ENCODE measurements around the gene SOWAHB.
"Not testable (repeated sequence)": the region's sequence is repeated elsewhere in the genome, so short reads cannot be mapped to it uniquely, and the experiment has no call there.

The SOWAHB gene

DNA sequence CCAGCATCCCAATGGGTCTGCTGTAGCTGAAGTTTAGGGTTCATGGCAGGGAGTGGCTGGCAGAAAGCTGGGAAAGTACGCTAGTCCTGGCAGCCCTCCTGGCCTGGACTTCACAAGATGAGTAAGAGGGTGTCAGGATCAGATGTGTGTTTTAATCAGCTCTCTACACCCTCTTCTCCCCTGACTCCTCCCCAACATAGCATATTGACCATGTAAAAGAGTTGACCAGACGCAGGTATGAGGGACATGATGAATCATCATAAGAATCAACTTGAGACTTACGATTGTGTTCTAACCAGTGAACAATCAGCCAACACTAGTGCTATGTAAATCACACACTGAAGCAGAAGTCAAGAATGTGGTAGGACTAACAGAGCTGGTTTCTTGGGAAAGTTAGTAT lies 5.3 kb downstream of the SOWAHB start:
- H3K9me3 ChIP-seq (ENCODE audit: control insufficient read depth, insufficient read depth, low read length): no peaks in the 10 kb centered on the region
- H3K4me1 ChIP-seq (ENCODE audit: control insufficient read depth, insufficient read depth, low read length): no peaks in the 10 kb centered on the region
- no peak overlapping the region for H3K9ac ChIP-seq (ENCODE audit: low read depth, low read length)
- H3K27me3 ChIP-seq (ENCODE audit: control insufficient read depth, insufficient read depth, low read length): peaks cover 43% of the 10 kb centered on the region
- no peak overlapping the region for H3K4me3 ChIP-seq (ENCODE audit: low read depth, low read length)
- no peaks in the 10 kb centered on the region for H3K36me3 ChIP-seq (ENCODE audit: control insufficient read depth, insufficient read depth, low read length)

DNA sequence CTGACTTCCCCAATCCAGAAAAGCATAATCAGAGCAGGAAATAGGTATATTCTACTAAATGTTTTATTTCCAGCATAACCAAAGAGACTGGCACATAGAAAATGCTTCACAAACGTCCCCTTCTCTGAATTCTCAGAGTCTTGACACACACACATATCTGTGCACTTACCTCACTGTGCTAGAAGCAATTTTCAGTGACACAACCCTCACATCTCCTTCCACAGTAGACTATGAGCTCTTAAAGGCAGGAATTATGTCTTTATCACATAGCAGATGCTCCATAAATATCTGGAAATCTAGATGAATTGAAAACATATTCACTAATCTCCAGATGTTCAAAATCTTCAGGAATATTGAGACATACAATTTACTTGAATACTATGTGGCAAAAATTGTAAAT lies 5.9 kb downstream of the SOWAHB start:
- H3K4me1 ChIP-seq (ENCODE audit: control insufficient read depth, insufficient read depth, low read length): no peaks in the 10 kb centered on the region
- no peak overlapping the region for H3K9ac ChIP-seq (ENCODE audit: low read depth, low read length)
- no peaks in the 10 kb centered on the region for H3K9me3 ChIP-seq (ENCODE audit: control insufficient read depth, insufficient read depth, low read length)
- peaks cover 39% of the 10 kb centered on the region for H3K27me3 ChIP-seq (ENCODE audit: control insufficient read depth, insufficient read depth, low read length)
- no peak overlapping the region for H3K4me3 ChIP-seq (ENCODE audit: low read depth, low read length)
- H3K36me3 ChIP-seq (ENCODE audit: control insufficient read depth, insufficient read depth, low read length): no peaks in the 10 kb centered on the region

DNA sequence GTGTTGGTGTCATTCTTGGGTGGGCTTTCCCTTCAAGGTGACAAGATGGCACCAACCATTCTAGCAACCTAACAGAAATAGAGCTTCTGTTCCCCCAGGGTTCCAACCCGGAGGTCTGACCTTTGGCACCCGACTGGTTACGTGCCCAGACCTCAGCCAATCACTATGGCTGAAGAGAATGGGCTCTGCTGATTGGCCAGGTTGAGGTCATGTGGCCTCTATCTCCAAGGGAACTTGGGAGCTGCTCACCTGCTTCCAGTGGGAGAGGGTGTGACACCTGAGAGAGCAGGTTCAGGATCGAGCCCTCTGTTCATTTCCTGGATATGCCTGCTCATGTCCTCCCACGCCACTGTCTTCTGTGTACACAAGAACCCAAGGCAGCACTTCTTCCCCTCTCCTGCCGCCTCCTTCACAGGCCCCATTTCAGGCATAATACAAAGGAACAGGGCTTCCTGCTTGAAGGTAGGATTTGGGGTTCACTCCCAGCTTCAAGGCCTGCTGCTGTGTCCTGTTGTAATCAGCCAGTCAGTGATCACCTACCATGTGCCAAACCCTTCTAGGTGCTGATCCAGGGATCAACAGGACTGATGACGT lies 11.0 kb downstream of the SOWAHB start:
- no peak overlapping the region for H3K4me3 ChIP-seq (ENCODE audit: low read depth, low read length)
- no peaks in the 10 kb centered on the region for H3K9me3 ChIP-seq (ENCODE audit: control insufficient read depth, insufficient read depth, low read length)
- H3K9ac ChIP-seq (ENCODE audit: low read depth, low read length): no peak overlapping the region
- no peaks in the 10 kb centered on the region for H3K4me1 ChIP-seq (ENCODE audit: control insufficient read depth, insufficient read depth, low read length)
- no peaks in the 10 kb centered on the region for H3K36me3 ChIP-seq (ENCODE audit: control insufficient read depth, insufficient read depth, low read length)
- peaks cover 4% of the 10 kb centered on the region for H3K27me3 ChIP-seq (ENCODE audit: control insufficient read depth, insufficient read depth, low read length)

DNA sequence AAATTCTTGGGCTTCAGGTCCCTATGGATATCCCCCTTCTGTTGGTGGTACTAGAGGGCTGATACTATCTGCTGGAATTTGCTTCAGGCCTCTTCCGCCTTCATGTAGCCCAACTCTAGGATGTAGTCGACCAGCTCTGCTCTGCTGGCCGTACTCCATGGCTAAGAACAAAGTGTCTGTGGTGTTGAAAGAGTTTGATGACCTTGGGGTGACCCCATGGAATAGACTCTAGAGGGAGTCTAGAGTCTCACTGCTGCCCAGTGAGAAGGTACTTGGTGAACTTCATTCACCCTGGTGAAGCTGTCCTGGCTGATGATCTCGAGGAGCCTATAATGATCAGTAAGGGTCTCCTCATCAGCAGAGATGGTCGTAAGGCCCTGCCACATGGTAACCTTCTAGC lies 11.7 kb downstream of the SOWAHB start:
- no peaks in the 10 kb centered on the region for H3K4me1 ChIP-seq (ENCODE audit: control insufficient read depth, insufficient read depth, low read length)
- H3K9ac ChIP-seq (ENCODE audit: low read depth, low read length): no peak overlapping the region
- H3K4me3 ChIP-seq (ENCODE audit: low read depth, low read length): no peak overlapping the region
- no peaks in the 10 kb centered on the region for H3K9me3 ChIP-seq (ENCODE audit: control insufficient read depth, insufficient read depth, low read length)
- peaks cover 3% of the 10 kb centered on the region for H3K27me3 ChIP-seq (ENCODE audit: control insufficient read depth, insufficient read depth, low read length)
- no peaks in the 10 kb centered on the region for H3K36me3 ChIP-seq (ENCODE audit: control insufficient read depth, insufficient read depth, low read length)

DNA sequence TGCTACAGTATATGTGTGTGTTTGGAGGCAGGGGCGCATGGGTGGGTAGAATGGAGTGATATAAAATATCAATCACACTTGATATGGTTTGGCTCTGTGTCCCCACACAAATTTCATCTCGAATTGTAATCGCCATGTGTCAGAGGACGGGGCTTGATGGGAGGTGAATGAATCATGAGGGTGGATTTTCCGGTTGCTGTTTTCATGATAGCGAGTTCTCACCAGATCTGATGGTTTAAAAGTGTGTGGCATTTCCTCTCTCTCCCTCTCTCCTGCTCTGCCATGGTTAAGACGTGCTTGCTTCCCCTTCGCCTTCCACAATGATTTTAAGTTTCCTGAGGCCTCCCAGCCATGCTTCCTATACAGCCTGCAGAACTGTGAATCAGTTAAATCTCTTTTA lies 14.8 kb downstream of the SOWAHB start:
- H3K9ac ChIP-seq (ENCODE audit: low read depth, low read length): no peak overlapping the region
- no peak overlapping the region for H3K4me3 ChIP-seq (ENCODE audit: low read depth, low read length)
- no peaks in the 10 kb centered on the region for H3K4me1 ChIP-seq (ENCODE audit: control insufficient read depth, insufficient read depth, low read length)
- no peaks in the 10 kb centered on the region for H3K27me3 ChIP-seq (ENCODE audit: control insufficient read depth, insufficient read depth, low read length)
- H3K9me3 ChIP-seq (ENCODE audit: control insufficient read depth, insufficient read depth, low read length): no peaks in the 10 kb centered on the region
- H3K36me3 ChIP-seq (ENCODE audit: control insufficient read depth, insufficient read depth, low read length): no peaks in the 10 kb centered on the region

DNA sequence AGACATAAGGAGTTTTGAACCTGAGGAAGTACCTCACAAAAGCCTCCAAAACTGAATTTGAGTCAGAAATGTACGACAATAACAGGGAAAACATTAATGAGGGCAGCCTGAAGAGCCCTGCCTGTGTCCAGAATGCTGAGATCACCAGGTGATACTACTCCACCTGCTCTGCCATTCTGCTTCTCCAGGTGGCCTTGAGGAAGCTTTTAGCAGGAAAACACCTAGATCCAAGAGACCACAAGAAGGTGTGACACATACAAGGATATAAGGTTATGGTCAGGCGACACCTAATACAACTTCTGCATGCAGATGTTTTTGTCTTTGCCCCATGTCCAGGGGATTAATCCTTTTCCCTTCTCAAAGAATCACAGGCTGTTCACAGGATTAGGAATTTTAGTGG lies 15.3 kb downstream of the SOWAHB start:
- H3K4me3 ChIP-seq (ENCODE audit: low read depth, low read length): no peak overlapping the region
- no peaks in the 10 kb centered on the region for H3K4me1 ChIP-seq (ENCODE audit: control insufficient read depth, insufficient read depth, low read length)
- H3K9ac ChIP-seq (ENCODE audit: low read depth, low read length): no peak overlapping the region
- no peaks in the 10 kb centered on the region for H3K27me3 ChIP-seq (ENCODE audit: control insufficient read depth, insufficient read depth, low read length)
- H3K36me3 ChIP-seq (ENCODE audit: control insufficient read depth, insufficient read depth, low read length): no peaks in the 10 kb centered on the region
- no peaks in the 10 kb centered on the region for H3K9me3 ChIP-seq (ENCODE audit: control insufficient read depth, insufficient read depth, low read length)

DNA sequence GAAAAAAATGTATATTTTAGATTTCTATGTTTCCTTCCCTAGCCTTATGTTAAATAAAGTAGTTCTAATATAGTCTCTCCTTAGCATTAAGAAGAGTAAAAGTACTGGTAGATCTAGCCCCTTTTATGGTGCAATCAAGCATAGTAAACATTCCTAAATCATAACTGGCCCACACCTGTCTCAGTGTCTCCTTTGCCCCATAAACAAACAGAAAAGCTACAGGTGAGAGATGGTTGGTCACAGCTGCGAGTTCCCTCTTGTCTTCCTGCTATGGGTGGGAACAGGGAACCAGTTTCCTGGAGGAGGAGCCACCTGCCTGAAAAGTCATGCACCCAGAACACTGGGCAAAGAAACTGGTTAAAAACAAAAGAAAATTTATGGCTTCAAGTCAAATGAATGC lies 16.6 kb downstream of the SOWAHB start:
- no peaks in the 10 kb centered on the region for H3K36me3 ChIP-seq (ENCODE audit: control insufficient read depth, insufficient read depth, low read length)
- H3K4me3 ChIP-seq (ENCODE audit: low read depth, low read length): no peak overlapping the region
- H3K27me3 ChIP-seq (ENCODE audit: control insufficient read depth, insufficient read depth, low read length): no peaks in the 10 kb centered on the region
- H3K4me1 ChIP-seq (ENCODE audit: control insufficient read depth, insufficient read depth, low read length): no peaks in the 10 kb centered on the region
- H3K9me3 ChIP-seq (ENCODE audit: control insufficient read depth, insufficient read depth, low read length): no peaks in the 10 kb centered on the region
- no peak overlapping the region for H3K9ac ChIP-seq (ENCODE audit: low read depth, low read length)

DNA sequence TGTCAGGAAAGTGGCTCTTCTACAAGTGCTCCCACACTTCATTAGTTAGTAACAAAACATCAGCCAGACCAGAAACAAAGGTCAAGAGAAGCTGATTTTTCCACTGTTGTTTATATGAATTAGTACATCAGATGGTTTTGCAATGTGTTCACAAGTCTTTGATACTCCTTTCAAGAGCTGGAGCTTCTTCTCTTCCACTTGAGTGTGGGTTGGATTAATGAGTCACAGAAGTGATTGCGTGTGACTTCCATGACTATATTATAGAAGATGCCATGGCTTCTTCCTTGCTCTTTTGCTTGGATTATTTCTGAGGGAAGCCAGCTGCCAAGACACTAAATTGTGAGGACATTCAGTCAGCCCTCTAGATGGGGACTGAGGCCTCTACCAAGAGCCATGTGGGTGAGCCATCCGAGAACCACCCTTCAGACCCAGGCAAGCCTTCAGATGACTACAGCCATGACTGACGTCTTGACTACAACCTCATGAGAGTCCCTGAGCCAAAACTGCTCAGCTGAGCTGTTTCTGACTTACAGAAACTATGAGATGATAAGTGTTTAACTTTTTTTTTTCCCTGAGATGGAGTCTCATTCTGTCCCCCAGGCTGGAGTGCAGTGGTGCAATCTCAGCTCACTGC lies 18.1 kb downstream of the SOWAHB start:
- Histone ChIP-seq H3K36me3 (ENCODE audit: control insufficient read depth, insufficient read depth, low read length) (no peaks in the 10 kb centered on the region), H3K27me3 (ENCODE audit: control insufficient read depth, insufficient read depth, low read length) (no peaks in the 10 kb centered on the region), H3K4me1 (ENCODE audit: control insufficient read depth, insufficient read depth, low read length) (no peaks in the 10 kb centered on the region), H3K9me3 (ENCODE audit: control insufficient read depth, insufficient read depth, low read length) (no peaks in the 10 kb centered on the region), H3K9ac (ENCODE audit: low read depth, low read length) (no peak overlapping the region), H3K4me3 (ENCODE audit: low read depth, low read length) (no peak overlapping the region)

DNA sequence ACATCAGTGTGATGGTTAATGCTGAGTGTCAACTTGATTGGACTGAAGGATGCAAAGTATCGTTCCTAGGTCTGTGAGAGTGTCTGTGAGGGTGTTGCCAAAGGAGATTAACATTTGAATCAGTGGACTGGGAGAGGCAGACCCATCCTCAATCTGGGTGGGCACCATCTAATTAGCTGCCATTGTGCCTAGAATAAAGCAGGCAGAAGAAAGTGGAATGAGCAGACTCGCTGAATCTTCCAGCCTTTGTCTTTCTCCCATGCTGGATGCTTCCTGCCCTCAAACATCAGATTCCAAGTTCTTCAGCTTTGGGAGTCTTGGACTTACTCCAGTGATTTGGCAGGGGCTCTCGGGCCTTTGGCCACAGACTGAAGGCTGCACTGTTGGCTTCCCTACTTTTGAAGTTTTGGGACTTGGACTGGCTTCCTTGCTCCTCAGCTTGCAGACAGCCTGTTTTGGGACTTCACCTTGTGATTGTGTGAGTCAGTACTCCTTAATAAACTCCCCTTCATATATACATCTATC lies 19.2 kb downstream of the SOWAHB start:
- not testable (repeated sequence) for H3K9ac ChIP-seq (ENCODE audit: low read depth, low read length); H3K4me1 ChIP-seq (ENCODE audit: control insufficient read depth, insufficient read depth, low read length); H3K36me3 ChIP-seq (ENCODE audit: control insufficient read depth, insufficient read depth, low read length); H3K9me3 ChIP-seq (ENCODE audit: control insufficient read depth, insufficient read depth, low read length); H3K4me3 ChIP-seq (ENCODE audit: low read depth, low read length); H3K27me3 ChIP-seq (ENCODE audit: control insufficient read depth, insufficient read depth, low read length)

DNA sequence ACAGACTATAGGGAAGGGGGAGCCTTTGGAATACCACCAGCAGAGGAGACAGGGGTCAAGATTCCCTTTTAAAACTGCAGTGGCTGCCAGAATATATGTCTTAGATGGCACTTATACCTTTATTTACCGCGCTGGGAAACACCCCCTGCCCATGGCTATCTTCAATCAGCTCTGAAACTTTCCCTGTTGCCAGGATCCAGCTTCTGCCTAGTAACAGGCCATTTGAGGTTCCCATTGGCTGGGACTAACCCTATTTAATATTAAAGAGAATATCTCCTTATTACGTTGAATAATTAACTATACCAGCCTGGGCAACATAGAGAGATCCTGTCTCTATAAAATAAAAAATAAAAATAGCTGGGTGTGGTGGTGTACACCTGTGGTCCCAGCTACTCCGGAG lies 23.8 kb downstream of the SOWAHB start:
- Histone ChIP-seq H3K4me3 (ENCODE audit: low read depth, low read length) (no peak overlapping the region), H3K4me1 (ENCODE audit: control insufficient read depth, insufficient read depth, low read length) (no peaks in the 10 kb centered on the region), H3K36me3 (ENCODE audit: control insufficient read depth, insufficient read depth, low read length) (no peaks in the 10 kb centered on the region), H3K9me3 (ENCODE audit: control insufficient read depth, insufficient read depth, low read length) (no peaks in the 10 kb centered on the region), H3K27me3 (ENCODE audit: control insufficient read depth, insufficient read depth, low read length) (no peaks in the 10 kb centered on the region), H3K9ac (ENCODE audit: low read depth, low read length) (no peak overlapping the region)

DNA sequence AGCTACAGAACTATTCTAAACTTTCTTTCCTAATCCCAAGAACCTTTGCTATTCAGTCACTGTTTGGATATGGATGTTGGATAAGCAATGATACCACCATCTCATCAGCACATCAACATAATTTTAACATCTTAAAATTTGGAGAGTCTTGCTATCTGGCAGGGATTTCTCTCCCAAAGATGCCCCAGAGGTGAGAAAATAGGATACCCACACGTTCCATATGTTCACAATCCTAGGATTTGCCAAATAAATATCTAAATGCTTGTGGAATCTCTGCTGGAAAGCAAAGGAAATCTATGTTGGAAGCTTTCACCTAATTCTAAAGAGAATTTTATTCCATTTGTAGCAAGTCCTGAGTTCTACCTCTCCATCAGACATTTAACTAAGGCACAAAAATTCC lies 24.4 kb downstream of the SOWAHB start:
- Histone ChIP-seq H3K4me1 (ENCODE audit: control insufficient read depth, insufficient read depth, low read length) (peaks cover 3% of the 10 kb centered on the region), H3K27me3 (ENCODE audit: control insufficient read depth, insufficient read depth, low read length) (no peaks in the 10 kb centered on the region), H3K9me3 (ENCODE audit: control insufficient read depth, insufficient read depth, low read length) (no peaks in the 10 kb centered on the region), H3K9ac (ENCODE audit: low read depth, low read length) (no peak overlapping the region), H3K4me3 (ENCODE audit: low read depth, low read length) (no peak overlapping the region), H3K36me3 (ENCODE audit: control insufficient read depth, insufficient read depth, low read length) (no peaks in the 10 kb centered on the region)

DNA sequence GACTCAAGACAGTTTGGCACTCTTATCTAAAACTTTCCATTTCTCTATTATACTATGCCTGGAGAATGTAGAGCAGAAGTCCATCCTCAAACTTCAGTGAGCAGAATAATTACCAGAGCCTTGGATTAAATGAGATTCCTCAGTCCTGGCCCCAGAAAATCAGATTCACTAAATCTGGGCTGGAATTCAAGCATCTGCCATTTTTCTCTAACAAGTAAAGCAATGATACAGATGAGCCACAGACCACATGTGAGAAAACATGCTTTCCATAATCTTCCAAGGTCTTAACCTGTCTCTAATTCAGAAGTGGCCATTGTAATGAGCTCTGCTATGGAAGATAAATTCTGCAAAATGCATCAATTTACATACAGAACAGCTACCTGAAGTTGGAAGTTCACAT lies 25.4 kb downstream of the SOWAHB start:
- H3K36me3 ChIP-seq (ENCODE audit: control insufficient read depth, insufficient read depth, low read length): no peaks in the 10 kb centered on the region
- peaks cover 8% of the 10 kb centered on the region for H3K4me1 ChIP-seq (ENCODE audit: control insufficient read depth, insufficient read depth, low read length)
- no peaks in the 10 kb centered on the region for H3K9me3 ChIP-seq (ENCODE audit: control insufficient read depth, insufficient read depth, low read length)
- H3K9ac ChIP-seq (ENCODE audit: low read depth, low read length): no peak overlapping the region
- no peaks in the 10 kb centered on the region for H3K27me3 ChIP-seq (ENCODE audit: control insufficient read depth, insufficient read depth, low read length)
- H3K4me3 ChIP-seq (ENCODE audit: low read depth, low read length): no peak overlapping the region
